ENCODE measurements around the gene ROBO3.

DNA sequence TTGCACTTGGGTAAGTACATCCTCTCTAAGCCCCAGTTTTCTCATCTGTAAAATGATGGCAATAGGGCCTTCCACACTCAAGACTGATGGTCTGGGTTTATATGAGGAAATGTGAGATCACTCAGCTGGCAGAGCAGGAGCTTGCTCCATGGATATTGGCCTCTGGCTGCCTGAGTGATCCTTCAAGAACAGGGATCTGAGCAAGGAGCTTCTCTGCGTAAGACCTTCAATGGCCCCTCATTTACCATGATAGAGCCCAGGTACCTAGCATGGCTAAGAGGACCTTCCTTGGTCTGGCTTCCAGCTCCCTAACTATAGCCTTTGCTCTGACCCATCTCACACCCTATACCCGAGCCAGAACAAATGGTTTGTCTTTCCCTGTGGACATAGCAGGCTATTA lies 26.9 kb downstream of the ROBO3 start:
- TF ChIP-seq, protein P1, sequence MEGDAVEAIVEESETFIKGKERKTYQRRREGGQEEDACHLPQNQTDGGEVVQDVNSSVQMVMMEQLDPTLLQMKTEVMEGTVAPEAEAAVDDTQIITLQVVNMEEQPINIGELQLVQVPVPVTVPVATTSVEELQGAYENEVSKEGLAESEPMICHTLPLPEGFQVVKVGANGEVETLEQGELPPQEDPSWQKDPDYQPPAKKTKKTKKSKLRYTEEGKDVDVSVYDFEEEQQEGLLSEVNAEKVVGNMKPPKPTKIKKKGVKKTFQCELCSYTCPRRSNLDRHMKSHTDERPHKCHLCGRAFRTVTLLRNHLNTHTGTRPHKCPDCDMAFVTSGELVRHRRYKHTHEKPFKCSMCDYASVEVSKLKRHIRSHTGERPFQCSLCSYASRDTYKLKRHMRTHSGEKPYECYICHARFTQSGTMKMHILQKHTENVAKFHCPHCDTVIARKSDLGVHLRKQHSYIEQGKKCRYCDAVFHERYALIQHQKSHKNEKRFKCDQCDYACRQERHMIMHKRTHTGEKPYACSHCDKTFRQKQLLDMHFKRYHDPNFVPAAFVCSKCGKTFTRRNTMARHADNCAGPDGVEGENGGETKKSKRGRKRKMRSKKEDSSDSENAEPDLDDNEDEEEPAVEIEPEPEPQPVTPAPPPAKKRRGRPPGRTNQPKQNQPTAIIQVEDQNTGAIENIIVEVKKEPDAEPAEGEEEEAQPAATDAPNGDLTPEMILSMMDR (IDR thresholded peaks at IDR 0.05) = no peak
- TF ChIP-seq POLR2A (IDR thresholded peaks at IDR 0.05) (no peak), POLR2AphosphoS5 (IDR thresholded peaks at IDR 0.05) (no peak), EP300 (IDR thresholded peaks at IDR 0.05; ENCODE audit: low read depth) (no peak)

Measured in transverse colon (tissue), 4 donors.